GM12873 (cell line): ENCODE measurements around the gene FOXJ2.

Source experiments
- CTCF ChIP-seq: IDR thresholded peaks from 2 replicates; pipeline ENCODE4 v1.5.1; 2012; ENCODE audit warnings: low read depth, mild to moderate bottlenecking, moderate library complexity, low read length, control low read depth; ENCODE audit not compliant: insufficient read depth; ENCODE audit errors: missing control alignments

The FOXJ2 gene

GRCh38 chr12:8096281-8096915 lies 63.9 kb downstream of the FOXJ2 start:
- no peak for TF ChIP-seq CTCF

- TF ChIP-seq CTCF = no peak
Observed at GRCh38 chr12:8099235-8099634, 66.7 kb downstream of the FOXJ2 start.
